DOHH2 (cell line): ENCODE results near the gene GABRG3.

Source experiments
- CTCF ChIP-seq: fragments of 200-600 bp; sonication (generic); IDR thresholded peaks from one replicate; pipeline ENCODE4 v1.5.1; 2014; ENCODE audit warnings: antibody characterized with exemption, mild to moderate bottlenecking, low read depth, low read length; ENCODE audit not compliant: poor library complexity, severe bottlenecking
- EZH2phosphoT487 ChIP-seq: fragments of 200-600 bp; sonication (generic); IDR thresholded peaks from 2 replicates; pipeline ENCODE4 v1.6.1; 2017; ENCODE audit warnings: borderline replicate concordance, mild to moderate bottlenecking, antibody characterized with exemption, low read length, moderate library complexity, mixed read lengths

GRCh38 chr15:27125185-27125584, 154.2 kb downstream of the GABRG3 start:
- TF ChIP-seq CTCF = no peak
- TF ChIP-seq EZH2phosphoT487 = no peak
